GM12878 (cell line): ENCODE measurements around the gene SMPD4. TPM values are rescaled to one million over a fixed set of nuclear protein-coding genes. Genes with fewer than 3 reads are reported as not detected.
"Not testable (repeated sequence)": the region's sequence is repeated elsewhere in the genome, so short reads cannot be mapped to it uniquely, and the experiment has no call there.

Source experiments
- ATAC-seq: fragments of 200-7000 bp; cut with Tn5 transposase; 3 replicates; pipeline ENCODE4 v1.9.1; 2020; ENCODE audit warnings: mild to moderate bottlenecking, moderate library complexity
- BruUV-seq: library from RNA; stranded (reverse); fragments of 400-500 nt; replicated peaks from 2 replicates; lab custom pipeline; 2021; lab: Mats Ljungman, UMichigan
- CTCF ChIA-PET: fragments of 300-600 bp; sonication (Branson Sonifier 250); formaldehyde crosslinking; extraction: SDS; loops from one replicate; lab custom pipeline; 2021; ENCODE audit warnings: inconsistent platforms; lab: Yijun Ruan, JAX
- POLR2A ChIA-PET: fragments of 350-600 bp; formaldehyde crosslinking; extraction: SDS; loops from one replicate; lab custom pipeline; 2021; ENCODE audit warnings: inconsistent platforms; lab: Charles Lee
- RAD21 ChIA-PET: fragments of 300-600 bp; sonication (Branson Sonifier 250); formaldehyde crosslinking; loops from one replicate; lab custom pipeline; 2023; ENCODE audit warnings: antibody characterized with exemption; ENCODE audit not compliant: unreplicated experiment; lab: Charles Lee
- SMC1A ChIA-PET: fragments of 300-600 bp; sonication (Branson Sonifier 250); formaldehyde crosslinking; loops from one replicate; lab custom pipeline; 2023; ENCODE audit not compliant: unreplicated experiment, uncharacterized antibody; lab: Charles Lee
- DNase-seq: peaks from one replicate; pipeline ENCODE4 v3.0.0-alpha.2; 2011; ENCODE audit warnings: low read depth, low spot score
- FAIRE-seq: peaks from 3 replicates; lab custom pipeline; 2011; peaks lifted over from hg19 to GRCh38; lab: Jason Lieb, UNC
- H2AFZ ChIP-seq: 2 replicates; pipeline ENCODE4 v1.6.0; 2011; ENCODE audit warnings: low read depth, low read length, control low read depth; ENCODE audit not compliant: control insufficient read depth
- H3K27ac ChIP-seq: 2 replicates; pipeline ENCODE4 v1.5.1; 2011; ENCODE audit warnings: control low read depth; ENCODE audit not compliant: control insufficient read depth, insufficient read depth
- H3K27me3 ChIP-seq, 2 experiments: replicated peaks in 1 of 2; 2 replicates each; pipeline versions ENCODE4 v1.6.0 to v1.6.1; 2011; ENCODE audit warnings: low read length in 1 of 2; ENCODE audit not compliant: control insufficient read depth in 2 of 2, insufficient read depth in 2 of 2
- H3K36me3 ChIP-seq, 2 experiments: 2 replicates each; pipeline ENCODE4 v1.5.1; 2011; ENCODE audit warnings: low read length in 1 of 2; ENCODE audit not compliant: control insufficient read depth in 2 of 2, insufficient read depth in 2 of 2
- H3K4me1 ChIP-seq: 2 replicates; pipeline ENCODE4 v1.6.1; 2011; ENCODE audit warnings: mild to moderate bottlenecking, low read length, moderate library complexity, mixed read lengths; ENCODE audit not compliant: control insufficient read depth, insufficient read depth
- H3K4me2 ChIP-seq: 2 replicates; pipeline ENCODE4 v1.6.0; 2011; ENCODE audit warnings: control low read depth; ENCODE audit not compliant: control insufficient read depth, insufficient read depth
- H3K4me3 ChIP-seq: fragments of 200-600 bp; sonication (generic); 2 replicates; pipeline ENCODE4 v1.5.1; 2016
- H3K79me2 ChIP-seq: 2 replicates; pipeline ENCODE4 v1.6.0; 2011; ENCODE audit warnings: low read length; ENCODE audit not compliant: control insufficient read depth, insufficient read depth
- H3K9ac ChIP-seq: 2 replicates; pipeline ENCODE4 v1.8.0; 2011; ENCODE audit warnings: low read length, control low read depth, mixed read lengths; ENCODE audit not compliant: control insufficient read depth, insufficient read depth
- H3K9me3 ChIP-seq: replicated peaks from 3 replicates; pipeline ENCODE4 v1.5.1; 2011; ENCODE audit warnings: mild to moderate bottlenecking, low read length; ENCODE audit not compliant: control insufficient read depth, insufficient read depth
- H4K20me1 ChIP-seq: 2 replicates; pipeline ENCODE4 v1.6.0; 2011; ENCODE audit not compliant: control insufficient read depth, insufficient read depth
- ATF3 ChIP-seq: IDR thresholded peaks from 2 replicates; pipeline ENCODE4 v1.6.1; 2011; ENCODE audit warnings: low read depth, mild to moderate bottlenecking, low read length, moderate library complexity, borderline replicate concordance; ENCODE audit errors: extremely low read depth
- CHD1 ChIP-seq: IDR thresholded peaks from 2 replicates; pipeline ENCODE4 v1.6.1; 2012; ENCODE audit warnings: low read depth, low read length, improper control_type of control experiment
- HDAC2 ChIP-seq: fragments of 200-600 bp; sonication (generic); IDR thresholded peaks from 2 replicates; pipeline ENCODE4 v1.6.1; 2017
- HDAC6 ChIP-seq: fragments of 200-600 bp; sonication (generic); IDR thresholded peaks from one replicate; pipeline ENCODE4 v1.8.0; 2017; ENCODE audit warnings: antibody characterized with exemption; ENCODE audit not compliant: unreplicated experiment
- NRF1 ChIP-seq: conservative IDR thresholded peaks from 2 replicates; pipeline ENCODE4 v1.6.1; 2011; ENCODE audit warnings: mild to moderate bottlenecking, low read depth, low read length, improper control_type of control experiment
- POLR2AphosphoS2 ChIP-seq: IDR thresholded peaks from 2 replicates; pipeline ENCODE4 v1.6.1; 2011; ENCODE audit warnings: low read depth, mild to moderate bottlenecking, low read length, improper control_type of control experiment, moderate library complexity
- STAT1 ChIP-seq: fragments of 450-650 bp; conservative IDR thresholded peaks from 2 replicates; pipeline ENCODE4 v1.6.1; 2014; ENCODE audit warnings: antibody characterized with exemption, mild to moderate bottlenecking
- SUZ12 ChIP-seq: fragments of 200-600 bp; sonication (generic); IDR thresholded peaks from one replicate; pipeline ENCODE4 v1.6.1; 2018; ENCODE audit warnings: antibody characterized with exemption, mild to moderate bottlenecking; ENCODE audit not compliant: unreplicated experiment
- TCF3 ChIP-seq: IDR thresholded peaks from 2 replicates; pipeline ENCODE4 v1.6.1; 2012; ENCODE audit warnings: low read depth, mild to moderate bottlenecking, low read length, borderline replicate concordance; ENCODE audit not compliant: insufficient read depth
- ZNF384 ChIP-seq: IDR thresholded peaks from 2 replicates; pipeline ENCODE4 v1.6.1; 2012; ENCODE audit warnings: low read depth, mild to moderate bottlenecking, low read length, improper control_type of control experiment, borderline replicate concordance
- WGBS: methylation state at CpG from one replicate; pipeline ENCODE4 v1.1.6; 2016; ENCODE audit warnings: low lambda C conversion rate; ENCODE audit not compliant: insufficient replicate concordance, insufficient coverage; ENCODE audit errors: missing lambda C conversion rate; 5-methylcytosine and 5-hydroxymethylcytosine counted together
- in situ Hi-C: fragments of 300-500 bp; cut with MboI; formaldehyde crosslinking; loops from 9 replicates; pipeline ENCODE4 v1.14.3; 2018; ENCODE audit warnings: mixed read lengths
- intact Hi-C: fragments of 100-400 bp; cut with micrococcal nuclease; formaldehyde crosslinking; loops from one replicate; pipeline ENCODE4 v1.14.2; 2022; ENCODE audit not compliant: unreplicated experiment
- polyA plus RNA-seq, 11 experiments: library from polyadenylated mRNA; depleted of rRNA in 4 of 11; unstranded in 6 of 11; stranded (reverse) in 5 of 11; fragments of >200 nt; fragmentation: Nextera tagmentation in 4 of 11; fragmentation: Illumina TruSeq in 1 of 11; extraction: Ambion mirVana in 4 of 11; extraction: Trizol in 1 of 11; gene quantifications; 1 replicate in 1 of 11; 2 replicates in 10 of 11; pipeline versions ENCODE4 v1.2.1 to v1.2.3, GENCODE V29; 2011 to 2016; ENCODE audit warnings: inconsistent platforms in 2 of 11, missing spikeins in 2 of 11, low read depth in 1 of 11
- total RNA-seq, 4 experiments: library from RNA; depleted of rRNA in 3 of 4; stranded (reverse); fragments of >200 nt in 3 of 4; fragmentation: Illumina TruSeq in 1 of 4; extraction: Trizol in 1 of 4; gene quantifications; 2 replicates each; pipeline versions ENCODE4 v1.2.1 to v1.2.3, GENCODE V29; 2013 to 2021
- TF ChIP-seq, protein P1 (sequence below): fragments of 450-650 bp; IDR thresholded peaks from 2 replicates; pipeline ENCODE4 v1.6.1; 2018; ENCODE audit warnings: mild to moderate bottlenecking, low read depth, moderate library complexity; ENCODE audit not compliant: partially characterized antibody
- TF ChIP-seq, protein P2 (sequence below): IDR thresholded peaks from 2 replicates; pipeline ENCODE4 v1.6.1; 2012; ENCODE audit warnings: low read depth, low read length, improper control_type of control experiment

The SMPD4 gene
- total and polyA plus RNA-seq, 10 of the 15 experiments (the other 5 are each of a cell fraction or from before 2014, with no cell fraction given), result 5.0 to 82.0 (median 45.7) TPM

- Histone ChIP-seq H3K4me1 (no peaks in the 10 kb centered on the region), H3K36me3 (no peaks in the 10 kb centered on the region), H3K27ac (no peak overlapping the region), H3K4me3 (no peak overlapping the region)
- POLR2A ChIA-PET, result no interaction called here
- no peak for ATAC-seq
- intact Hi-C loops, result no loop called here
- TF ChIP-seq, protein P1, sequence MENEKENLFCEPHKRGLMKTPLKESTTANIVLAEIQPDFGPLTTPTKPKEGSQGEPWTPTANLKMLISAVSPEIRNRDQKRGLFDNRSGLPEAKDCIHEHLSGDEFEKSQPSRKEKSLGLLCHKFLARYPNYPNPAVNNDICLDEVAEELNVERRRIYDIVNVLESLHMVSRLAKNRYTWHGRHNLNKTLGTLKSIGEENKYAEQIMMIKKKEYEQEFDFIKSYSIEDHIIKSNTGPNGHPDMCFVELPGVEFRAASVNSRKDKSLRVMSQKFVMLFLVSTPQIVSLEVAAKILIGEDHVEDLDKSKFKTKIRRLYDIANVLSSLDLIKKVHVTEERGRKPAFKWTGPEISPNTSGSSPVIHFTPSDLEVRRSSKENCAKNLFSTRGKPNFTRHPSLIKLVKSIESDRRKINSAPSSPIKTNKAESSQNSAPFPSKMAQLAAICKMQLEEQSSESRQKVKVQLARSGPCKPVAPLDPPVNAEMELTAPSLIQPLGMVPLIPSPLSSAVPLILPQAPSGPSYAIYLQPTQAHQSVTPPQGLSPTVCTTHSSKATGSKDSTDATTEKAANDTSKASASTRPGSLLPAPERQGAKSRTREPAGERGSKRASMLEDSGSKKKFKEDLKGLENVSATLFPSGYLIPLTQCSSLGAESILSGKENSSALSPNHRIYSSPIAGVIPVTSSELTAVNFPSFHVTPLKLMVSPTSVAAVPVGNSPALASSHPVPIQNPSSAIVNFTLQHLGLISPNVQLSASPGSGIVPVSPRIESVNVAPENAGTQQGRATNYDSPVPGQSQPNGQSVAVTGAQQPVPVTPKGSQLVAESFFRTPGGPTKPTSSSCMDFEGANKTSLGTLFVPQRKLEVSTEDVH, result no peak
- TF ChIP-seq HDAC2, result no peak
- no peak for TF ChIP-seq CHD1
- no peak for TF ChIP-seq ZNF384
- no peak for TF ChIP-seq NRF1
- no peak for TF ChIP-seq SUZ12
- TF ChIP-seq, protein P2, sequence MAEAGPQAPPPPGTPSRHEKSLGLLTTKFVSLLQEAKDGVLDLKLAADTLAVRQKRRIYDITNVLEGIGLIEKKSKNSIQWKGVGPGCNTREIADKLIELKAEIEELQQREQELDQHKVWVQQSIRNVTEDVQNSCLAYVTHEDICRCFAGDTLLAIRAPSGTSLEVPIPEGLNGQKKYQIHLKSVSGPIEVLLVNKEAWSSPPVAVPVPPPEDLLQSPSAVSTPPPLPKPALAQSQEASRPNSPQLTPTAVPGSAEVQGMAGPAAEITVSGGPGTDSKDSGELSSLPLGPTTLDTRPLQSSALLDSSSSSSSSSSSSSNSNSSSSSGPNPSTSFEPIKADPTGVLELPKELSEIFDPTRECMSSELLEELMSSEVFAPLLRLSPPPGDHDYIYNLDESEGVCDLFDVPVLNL, result no peak
- TF ChIP-seq STAT1, result no peak
- no peak for TF ChIP-seq TCF3
- no peak for TF ChIP-seq ATF3
- TF ChIP-seq POLR2AphosphoS2, result no peak
- TF ChIP-seq HDAC6, result no peak
- TF ChIP-seq, all 136 proteins: peak for 0
- Histone ChIP-seq H2AFZ (no peak overlapping the region), H3K9me3 (no peaks in the 10 kb centered on the region), H4K20me1 (no peaks in the 10 kb centered on the region), H3K4me2 (no peak overlapping the region), H3K27me3 (no peaks in the 10 kb centered on the region), H3K9ac (no peak overlapping the region), H3K79me2 (no peaks in the 10 kb centered on the region)
- ChIA-PET CTCF (no interaction called here), RAD21 (no interaction called here), SMC1A (no interaction called here)
- no peak for DNase-seq
- FAIRE-seq, result no peak
- no TSS peak for BruUV-seq
- in situ Hi-C loops, result no loop called here
- 92% methylated on average over 14 of the region's 15 CpGs for WGBS
Measured at GRCh38 chr2:130190237-130190636, 8.8 kb upstream of the SMPD4 start.

- ATAC-seq, POLR2A ChIA-PET, FAIRE-seq, H3K27me3 ChIP-seq, SMC1A ChIA-PET, H3K9ac ChIP-seq, H3K4me1 ChIP-seq, H3K79me2 ChIP-seq, H3K4me3 ChIP-seq, H2AFZ ChIP-seq, H3K4me2 ChIP-seq, H3K36me3 ChIP-seq, H3K9me3 ChIP-seq, RAD21 ChIA-PET, DNase-seq, intact Hi-C loops, CTCF ChIA-PET, H3K27ac ChIP-seq, BruUV-seq, H4K20me1 ChIP-seq: not testable (repeated sequence)
- in situ Hi-C loops, result loop anchor here (5.0 kb wide), 1 partner anchor 1298 kb away; no protein-coding TSS in a partner anchor
- 51% methylated on average over 3 of the region's 4 CpGs for WGBS
Measured at GRCh38 chr2:130188958-130189357, 7.6 kb upstream of the SMPD4 start.
